ENCODE data around the gene OSBPL6.

GRCh38 chr2:178450774-178451525 is 256.6 kb downstream of the OSBPL6 start, which contains the start of the genes PJVK and PRKRA:
- peak; percentile 97 for TF ChIP-seq POLR2A (IDR thresholded peaks at IDR 0.05)
- TF ChIP-seq, protein P1, sequence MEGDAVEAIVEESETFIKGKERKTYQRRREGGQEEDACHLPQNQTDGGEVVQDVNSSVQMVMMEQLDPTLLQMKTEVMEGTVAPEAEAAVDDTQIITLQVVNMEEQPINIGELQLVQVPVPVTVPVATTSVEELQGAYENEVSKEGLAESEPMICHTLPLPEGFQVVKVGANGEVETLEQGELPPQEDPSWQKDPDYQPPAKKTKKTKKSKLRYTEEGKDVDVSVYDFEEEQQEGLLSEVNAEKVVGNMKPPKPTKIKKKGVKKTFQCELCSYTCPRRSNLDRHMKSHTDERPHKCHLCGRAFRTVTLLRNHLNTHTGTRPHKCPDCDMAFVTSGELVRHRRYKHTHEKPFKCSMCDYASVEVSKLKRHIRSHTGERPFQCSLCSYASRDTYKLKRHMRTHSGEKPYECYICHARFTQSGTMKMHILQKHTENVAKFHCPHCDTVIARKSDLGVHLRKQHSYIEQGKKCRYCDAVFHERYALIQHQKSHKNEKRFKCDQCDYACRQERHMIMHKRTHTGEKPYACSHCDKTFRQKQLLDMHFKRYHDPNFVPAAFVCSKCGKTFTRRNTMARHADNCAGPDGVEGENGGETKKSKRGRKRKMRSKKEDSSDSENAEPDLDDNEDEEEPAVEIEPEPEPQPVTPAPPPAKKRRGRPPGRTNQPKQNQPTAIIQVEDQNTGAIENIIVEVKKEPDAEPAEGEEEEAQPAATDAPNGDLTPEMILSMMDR (IDR thresholded peaks at IDR 0.05 in 4 of 5, conservative IDR thresholded peaks at IDR 0.05 in 1 of 5) = peak in 1 of 5 experiments; percentile 17

All from gastrocnemius medialis (tissue), 4 donors.